ENCODE results near the gene MFAP3L. TPM values are rescaled to one million over a fixed set of nuclear protein-coding genes. Genes with fewer than 3 reads are reported as not detected.

The MFAP3L gene
- polyA plus RNA-seq, 3 donors = 19.4 to 25.9 (median 22.9) TPM

GRCh38 chr4:169996379-169997240 is 29.6 kb downstream of the MFAP3L start:
- peak; percentile 45 for DNase-seq

- DNase-seq = no peak
These were observed 32.7 kb downstream of the MFAP3L start for GRCh38 chr4:169993531-169993930.

GRCh38 chr4:169988252-169988651 is 37.9 kb downstream of the MFAP3L start:
- DNase-seq = no peak

GRCh38 chr4:169987327-169988228 is 38.6 kb downstream of the MFAP3L start:
- DNase-seq = no peak

GRCh38 chr4:169986369-169986768 is 39.8 kb downstream of the MFAP3L start:
- DNase-seq = no peak

- DNase-seq = no peak
These were observed 40.3 kb downstream of the MFAP3L start for GRCh38 chr4:169985881-169986280.

- DNase-seq = no peak
These were observed 41.5 kb downstream of the MFAP3L start for GRCh38 chr4:169984745-169985144.

- no peak for DNase-seq
These were observed 42.0 kb downstream of the MFAP3L start for GRCh38 chr4:169984173-169984572.

- no peak for DNase-seq
These were observed 49.2 kb downstream of the MFAP3L start for GRCh38 chr4:169976951-169977350.

- peak; percentile 26 for DNase-seq
These were observed 50.1 kb downstream of the MFAP3L start for GRCh38 chr4:169975838-169976796.

GRCh38 chr4:169975131-169975837 is 50.9 kb downstream of the MFAP3L start:
- DNase-seq = no peak

- DNase-seq = no peak
These were observed 54.7 kb downstream of the MFAP3L start for GRCh38 chr4:169971456-169972015.

GRCh38 chr4:169968999-169969398 is 57.2 kb downstream of the MFAP3L start:
- no peak for DNase-seq

- DNase-seq = no peak
These were observed 62.2 kb downstream of the MFAP3L start for GRCh38 chr4:169963998-169964397.

- DNase-seq = no peak
These were observed 66.9 kb downstream of the MFAP3L start for GRCh38 chr4:169959254-169959653.

- DNase-seq = no peak
These were observed 67.6 kb downstream of the MFAP3L start for GRCh38 chr4:169958629-169959028.

- DNase-seq = no peak
These were observed 68.4 kb downstream of the MFAP3L start for GRCh38 chr4:169957785-169958184.

GRCh38 chr4:169956091-169956843 is 69.9 kb downstream of the MFAP3L start:
- DNase-seq = peak; percentile 59

GRCh38 chr4:169955521-169955920 is 70.7 kb downstream of the MFAP3L start:
- DNase-seq = no peak

All from renal pelvis (tissue), 4 donors.